GM19328 (cell line): ENCODE measurements around the gene CNOT10.
"Not testable (repeated sequence)": the region's sequence is repeated elsewhere in the genome, so short reads cannot be mapped to it uniquely, and the experiment has no call there.

Experiments used
- ATAC-seq: cut with Tn5 transposase; IDR thresholded peaks from one replicate; pipeline ENCODE4 v1.9.1; 2021; ENCODE audit warnings: mild to moderate bottlenecking, moderate library complexity; ENCODE audit not compliant: unreplicated experiment

Gene CNOT10

DNA sequence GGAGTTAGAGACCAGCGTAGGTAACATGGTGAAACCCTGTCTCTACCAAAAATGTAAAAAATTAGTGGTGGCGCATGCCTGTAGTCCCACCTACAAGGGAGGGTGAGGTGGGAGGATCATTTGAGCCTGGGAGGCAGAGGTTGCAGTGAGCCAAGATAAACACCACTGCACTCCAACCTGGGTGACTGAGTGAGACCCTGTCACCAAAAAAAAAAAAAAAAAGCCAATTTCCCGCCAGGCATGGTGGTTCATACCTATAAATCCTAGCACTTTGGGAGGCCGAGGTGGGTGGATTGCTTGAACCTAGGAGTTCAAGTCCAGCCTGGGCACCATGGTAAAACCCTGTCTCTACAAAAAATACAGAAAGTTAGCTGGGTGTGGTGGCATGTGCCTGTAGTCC is 6.9 kb downstream of the CNOT10 start:
- ATAC-seq, result no peak

DNA sequence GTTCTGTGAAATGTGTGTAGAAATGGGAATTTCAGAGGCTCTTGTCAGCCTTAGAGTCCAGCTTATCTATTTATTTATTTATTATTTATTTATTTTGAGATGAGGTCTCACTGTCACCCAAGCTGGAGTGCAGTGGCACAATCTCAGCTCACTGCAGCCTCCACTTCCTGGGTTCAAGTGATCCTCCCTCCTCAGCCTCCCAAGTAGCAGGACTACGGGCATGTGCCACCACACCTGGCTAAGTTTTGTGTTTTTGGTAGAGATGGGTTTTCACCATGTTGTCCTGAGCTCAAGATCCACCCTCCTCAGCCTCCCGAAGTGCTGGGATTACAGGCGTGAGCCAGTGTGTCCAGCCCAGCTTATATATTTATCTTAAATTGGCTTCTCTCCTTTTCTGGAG is 11.5 kb downstream of the CNOT10 start:
- no peak for ATAC-seq

DNA sequence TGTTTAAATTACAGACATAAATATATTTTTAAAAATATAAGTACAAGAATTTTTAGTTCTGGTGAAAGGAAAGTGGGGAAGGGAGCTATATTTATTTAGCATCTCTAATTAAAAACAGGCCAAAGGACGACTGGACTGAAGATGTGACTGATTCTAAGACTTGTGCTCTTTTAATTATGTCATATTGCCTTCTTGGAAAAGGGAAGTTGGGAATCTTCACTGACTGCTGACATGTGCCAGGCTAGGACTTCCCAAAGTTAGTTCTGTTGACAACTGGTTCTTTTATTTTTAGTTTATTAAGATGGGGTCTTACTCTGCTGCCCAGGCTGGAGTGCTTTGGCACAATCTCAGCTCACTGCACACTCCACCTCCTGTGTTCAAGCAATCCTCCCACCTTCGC is 13.5 kb downstream of the CNOT10 start:
- no peak for ATAC-seq

DNA sequence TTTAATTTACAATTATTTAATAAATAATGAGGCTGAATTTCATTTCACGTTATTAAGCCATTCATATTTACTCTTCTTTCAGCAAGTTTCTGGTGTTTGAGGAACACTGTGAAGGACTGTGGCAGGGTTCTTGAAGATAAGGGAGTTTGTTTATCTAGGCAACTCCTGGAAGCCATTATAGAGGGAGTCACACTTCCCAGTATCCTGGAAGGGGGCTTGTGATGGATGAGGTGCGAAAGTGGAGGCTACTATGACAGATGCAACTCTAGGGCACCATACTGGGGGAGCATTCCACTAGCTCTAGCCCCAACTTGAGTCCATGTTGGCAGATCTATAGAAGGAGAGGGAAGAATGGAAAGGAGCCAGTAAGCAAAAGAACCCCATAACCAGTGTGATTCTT is 14.4 kb downstream of the CNOT10 start:
- ATAC-seq, result no peak

DNA sequence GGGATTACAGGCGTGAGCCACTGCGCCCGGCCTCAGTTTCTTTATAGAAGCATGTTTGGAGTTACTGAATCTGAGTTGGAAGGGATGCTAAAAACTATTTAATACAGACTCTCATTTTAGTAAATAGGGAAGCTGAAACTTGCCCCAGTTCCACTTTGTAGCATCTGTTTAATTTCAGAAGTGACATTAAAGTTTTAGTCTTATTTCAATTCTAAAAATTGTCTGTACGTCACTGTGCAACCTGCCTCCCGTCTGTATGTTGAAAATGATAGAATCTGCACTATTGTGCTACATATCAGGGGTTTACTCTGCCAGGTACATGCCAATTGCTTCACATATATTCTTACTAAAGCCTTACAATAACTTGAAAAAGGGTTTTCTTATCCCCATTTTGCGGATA is 15.3 kb downstream of the CNOT10 start:
- ATAC-seq, result no peak

DNA sequence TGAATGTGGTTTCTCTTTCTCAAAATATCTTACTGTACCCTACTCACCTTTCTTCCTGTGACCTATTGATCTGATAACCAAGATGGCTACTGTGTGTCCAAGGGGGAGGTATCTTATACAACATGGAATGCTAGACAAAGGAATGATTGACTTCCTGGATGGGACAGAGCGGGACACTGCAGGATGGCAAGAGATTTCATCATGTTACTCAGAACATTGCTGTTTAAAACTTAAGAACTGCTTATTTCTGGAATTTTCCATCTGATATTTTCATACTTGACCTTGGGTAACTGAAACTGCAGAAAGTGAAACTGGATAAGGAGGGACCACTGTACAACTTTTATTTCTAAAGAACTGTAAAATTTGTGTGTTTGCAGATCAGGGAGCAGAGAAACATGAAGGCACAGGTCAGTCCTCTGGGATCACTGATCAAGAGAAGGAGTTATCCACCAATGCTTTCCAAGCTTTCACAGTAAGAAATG is 18.5 kb downstream of the CNOT10 start:
- no peak for ATAC-seq

DNA sequence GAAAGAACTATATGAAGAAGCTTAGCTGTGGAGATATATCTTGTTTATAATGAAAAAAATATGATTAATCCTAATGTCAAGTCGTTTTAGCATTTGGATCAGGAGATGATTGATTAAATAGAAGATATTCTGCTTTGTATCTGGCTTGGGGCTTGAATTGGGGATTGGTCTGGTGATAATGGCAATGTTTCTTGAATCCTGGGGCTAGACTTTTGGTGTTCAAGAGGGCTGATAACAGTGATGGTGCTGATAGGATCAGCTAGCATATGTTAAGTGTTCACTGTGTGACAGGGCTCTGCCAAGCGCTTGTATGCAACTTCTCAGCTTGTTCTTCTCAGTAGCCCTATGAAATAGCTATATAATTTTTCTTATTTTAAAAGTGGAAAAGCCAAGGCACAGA is 20.2 kb downstream of the CNOT10 start:
- no peak for ATAC-seq

DNA sequence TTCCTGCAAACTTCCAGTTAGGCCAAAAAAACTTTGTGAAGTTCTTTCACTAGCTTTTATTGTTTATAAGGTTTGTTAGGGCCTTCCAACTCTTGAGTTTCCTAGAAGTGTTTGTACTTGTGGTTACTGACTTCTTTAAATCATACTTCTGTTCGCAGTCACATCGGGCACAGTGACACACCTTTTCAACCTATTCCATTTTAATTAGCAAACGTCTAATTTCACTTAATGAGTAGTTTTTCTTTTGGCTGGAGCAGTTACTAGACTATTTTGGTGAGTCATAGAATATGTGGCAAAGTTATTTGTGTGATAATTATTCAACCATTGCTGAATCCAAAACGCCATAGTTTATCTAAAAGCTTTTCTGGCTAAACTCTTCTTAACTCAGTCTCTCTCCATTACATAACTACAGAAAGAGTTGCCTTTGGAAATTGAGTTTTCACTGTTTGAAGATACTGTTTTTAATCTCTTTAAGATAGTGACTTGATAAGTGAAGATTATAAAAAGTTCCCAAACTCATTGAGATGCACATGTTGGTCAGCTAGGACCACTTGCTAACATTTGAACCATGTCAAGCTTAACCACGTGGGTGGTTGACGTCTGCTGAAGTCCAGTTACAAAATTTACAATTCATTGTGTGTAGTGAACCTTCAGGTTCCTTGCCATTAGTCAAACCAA is 21.5 kb downstream of the CNOT10 start:
- no peak for ATAC-seq

DNA sequence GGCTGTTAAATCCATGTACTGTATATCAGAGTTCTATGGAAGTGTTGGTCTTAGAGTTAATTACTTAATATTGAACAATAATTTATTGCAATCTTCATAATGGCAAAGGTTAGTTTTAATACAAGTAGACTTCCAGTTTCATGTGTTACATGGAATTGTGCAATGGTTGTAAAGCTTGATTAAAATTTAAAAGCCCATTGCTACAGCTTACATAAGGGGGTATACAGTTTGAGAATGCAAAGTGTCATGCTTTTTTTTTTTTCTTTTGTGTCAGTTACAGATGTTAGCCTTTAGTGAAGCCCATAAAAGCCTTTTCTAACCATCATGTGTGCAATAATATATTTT is 22.0 kb downstream of the CNOT10 start:
- no peak for ATAC-seq

DNA sequence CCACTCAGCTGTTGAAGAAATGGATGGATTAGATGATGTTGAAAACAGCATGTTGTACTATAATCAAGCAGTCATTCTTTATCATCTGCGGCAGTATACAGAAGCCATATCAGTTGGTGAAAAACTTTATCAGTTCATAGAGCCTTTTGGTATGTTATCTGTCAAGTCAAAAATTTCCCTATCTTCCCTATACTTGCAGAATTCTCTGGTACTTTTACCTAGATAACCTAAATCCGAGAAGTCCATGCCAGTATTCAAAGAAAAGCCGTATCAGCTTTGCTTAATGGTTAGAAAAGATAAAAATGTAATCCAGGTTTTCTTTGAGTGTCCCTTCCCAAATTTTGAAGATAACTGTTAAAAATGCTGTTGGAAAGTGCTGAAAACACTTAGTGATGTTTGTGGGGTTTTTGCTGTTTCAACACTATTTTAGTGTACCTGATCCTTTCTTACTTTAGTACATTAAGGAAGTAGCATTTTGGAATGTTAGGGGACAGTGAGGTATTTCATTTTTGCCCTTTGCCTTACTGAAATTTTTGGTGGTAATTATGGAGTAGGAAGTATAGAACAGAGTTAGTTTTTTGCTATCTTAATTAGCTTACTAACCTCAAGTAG is 23.8 kb downstream of the CNOT10 start:
- ATAC-seq, result no peak

DNA sequence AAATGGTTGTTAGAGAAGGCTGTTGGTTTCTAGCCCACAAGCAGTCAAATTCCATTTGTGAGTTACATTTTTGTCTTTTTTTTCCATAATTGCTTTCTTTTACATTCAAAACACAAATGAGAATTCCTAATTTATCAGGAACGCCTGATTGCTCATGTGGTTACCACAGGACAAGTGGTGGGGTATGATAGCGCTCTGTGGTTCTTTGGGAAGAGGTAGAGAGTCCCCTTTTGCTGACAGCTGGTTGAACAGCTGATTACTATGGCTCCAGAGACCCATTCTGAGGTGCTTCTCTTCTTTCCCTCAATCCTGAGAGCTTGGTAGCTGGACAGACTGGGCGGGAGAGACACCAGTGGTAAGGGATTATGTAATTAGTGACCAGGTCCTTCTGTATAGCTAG is 24.4 kb downstream of the CNOT10 start:
- no peak for ATAC-seq

DNA sequence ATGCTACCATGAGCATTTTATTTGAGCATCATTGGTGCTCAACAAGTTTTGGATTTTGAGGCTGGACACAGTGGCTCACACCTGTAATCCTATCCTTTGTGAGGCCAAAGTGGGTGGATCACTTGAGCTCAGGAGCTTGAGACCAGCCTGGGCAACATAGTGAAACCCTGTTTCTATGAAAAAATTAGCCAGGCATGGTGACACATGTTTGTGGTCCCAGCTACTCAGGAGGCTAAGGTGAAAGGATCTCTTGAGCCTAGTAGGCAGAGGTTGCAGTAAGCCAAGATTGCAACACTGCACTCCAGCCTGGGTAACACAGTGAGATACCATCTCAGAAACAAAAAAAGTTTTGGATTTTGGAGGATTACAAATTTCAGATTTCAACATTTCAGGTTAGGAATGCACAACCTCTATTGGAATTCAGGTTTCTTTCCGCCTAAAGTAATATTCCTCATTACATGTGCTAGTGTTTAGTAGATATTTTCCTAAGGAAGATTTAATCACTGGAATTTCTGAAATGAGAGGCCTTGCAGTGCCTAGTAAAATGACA is 27.6 kb downstream of the CNOT10 start:
- no peak for ATAC-seq

DNA sequence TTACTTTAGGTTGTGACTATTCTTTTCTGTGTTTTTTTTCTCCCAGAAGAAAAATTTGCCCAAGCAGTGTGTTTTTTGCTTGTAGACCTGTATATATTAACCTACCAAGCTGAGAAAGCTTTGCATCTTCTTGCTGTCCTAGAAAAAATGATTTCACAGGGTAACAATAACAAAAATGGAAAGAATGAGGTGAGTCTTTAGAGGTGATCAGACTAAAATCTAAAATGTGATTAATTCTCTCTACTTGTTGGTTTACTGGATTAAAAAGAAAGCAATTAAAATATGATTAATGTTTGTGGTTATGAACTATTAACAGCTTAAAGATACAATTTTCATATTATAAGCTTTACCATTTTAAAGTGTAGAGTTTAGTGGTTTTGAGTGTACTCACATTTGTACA is 28.2 kb downstream of the CNOT10 start:
- no peak for ATAC-seq

DNA sequence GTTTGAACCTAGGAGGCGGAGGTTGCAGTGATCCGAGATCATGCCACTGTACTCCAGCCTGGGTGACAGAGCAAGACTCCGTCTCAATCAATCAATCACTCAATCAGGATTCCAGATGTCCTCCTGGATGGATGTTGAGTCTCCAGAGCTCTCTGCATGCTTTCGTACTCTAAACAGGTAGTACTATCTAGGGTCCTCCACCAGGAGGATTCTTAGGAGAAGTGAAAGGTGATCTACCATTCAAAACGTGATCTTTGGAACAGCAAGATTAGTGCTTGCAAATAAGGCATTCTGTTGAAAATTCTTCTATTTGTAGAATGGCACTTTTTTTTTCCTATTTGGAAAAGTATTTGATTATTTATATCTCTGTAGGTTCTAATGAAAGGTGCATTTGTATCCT is 34.3 kb downstream of the CNOT10 start:
- no peak for ATAC-seq

DNA sequence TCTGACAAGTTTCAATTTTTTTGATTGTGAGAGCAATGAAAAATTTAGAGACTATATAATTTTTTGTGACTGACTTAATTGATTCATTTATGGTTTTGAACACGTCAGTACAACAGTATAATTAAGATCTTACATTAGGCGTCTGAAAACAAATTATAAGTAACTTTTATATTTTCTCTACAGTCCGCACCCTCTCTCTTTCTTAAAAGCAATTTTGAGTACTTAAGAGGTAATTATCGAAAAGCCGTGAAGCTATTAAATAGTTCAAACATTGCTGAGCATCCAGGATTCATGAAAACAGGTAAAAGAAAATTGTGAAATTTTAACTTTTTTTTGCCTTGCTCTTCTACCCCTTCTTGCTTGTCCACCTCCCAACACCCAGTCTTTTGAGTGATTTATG is 34.9 kb downstream of the CNOT10 start:
- no peak for ATAC-seq

DNA sequence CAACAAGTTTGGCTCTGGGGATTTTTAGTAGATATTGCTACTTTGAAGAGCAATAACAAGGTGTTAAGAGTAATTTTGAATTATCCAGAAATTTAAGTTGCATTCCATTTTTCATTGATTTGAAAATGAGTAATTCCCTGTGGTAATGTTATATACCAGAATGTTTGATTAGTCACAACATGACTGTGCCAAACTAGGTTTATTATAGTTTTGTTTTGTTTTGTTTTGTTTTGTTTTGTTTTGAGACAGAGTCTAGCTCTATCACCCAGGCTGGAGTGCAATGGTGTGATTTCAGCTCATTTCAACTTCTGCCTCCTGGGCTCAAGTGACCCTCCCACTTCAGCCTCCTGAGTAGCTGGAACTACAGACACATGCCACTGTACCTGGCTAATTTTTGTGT is 40.7 kb downstream of the CNOT10 start:
- ATAC-seq, result no peak

DNA sequence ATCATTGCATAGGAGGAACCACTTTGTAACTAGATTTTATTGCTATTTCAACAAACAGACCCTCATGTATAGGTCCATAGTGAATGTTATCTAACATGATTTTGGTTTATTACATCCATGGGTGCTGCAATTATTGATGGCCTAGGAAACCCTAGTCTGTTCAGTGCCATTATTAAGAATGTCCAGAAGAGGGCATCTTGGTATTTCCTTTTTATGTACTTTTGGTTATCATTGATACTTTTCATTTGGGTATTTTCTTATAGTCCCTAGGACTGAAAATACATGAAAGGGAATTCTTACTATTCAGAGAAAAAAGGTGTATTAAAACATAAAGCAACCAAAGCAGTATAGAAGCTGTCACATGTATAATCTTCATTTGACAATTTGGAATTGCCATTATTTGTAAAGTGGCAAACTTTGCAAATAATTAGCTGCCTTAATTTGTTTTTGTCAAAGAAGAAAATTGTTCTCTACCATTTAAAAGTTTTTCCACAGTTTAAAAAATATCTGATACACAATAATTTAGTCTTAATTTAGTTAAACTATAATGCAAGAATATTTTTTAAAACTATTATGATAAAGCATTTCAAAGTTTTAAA is 48.7 kb downstream of the CNOT10 start:
- ATAC-seq, result no peak

DNA sequence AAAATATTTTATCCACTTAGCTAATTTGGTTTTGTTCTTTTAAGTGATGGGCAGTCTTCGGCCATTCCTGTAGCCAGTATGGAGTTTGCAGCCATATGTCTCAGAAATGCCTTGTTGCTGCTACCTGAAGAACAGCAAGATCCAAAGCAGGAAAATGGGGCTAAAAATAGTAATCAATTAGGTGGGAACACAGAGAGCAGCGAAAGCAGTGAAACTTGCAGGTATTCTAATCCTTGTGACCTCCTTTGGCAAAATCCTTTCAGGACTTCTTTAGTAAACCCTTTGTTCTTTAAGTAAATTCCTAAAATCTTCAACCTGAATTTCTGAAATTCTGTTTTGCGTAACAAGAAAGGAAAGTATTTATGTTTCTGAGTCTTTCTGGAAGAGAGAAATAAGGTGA is 49.8 kb downstream of the CNOT10 start:
- no peak for ATAC-seq

DNA sequence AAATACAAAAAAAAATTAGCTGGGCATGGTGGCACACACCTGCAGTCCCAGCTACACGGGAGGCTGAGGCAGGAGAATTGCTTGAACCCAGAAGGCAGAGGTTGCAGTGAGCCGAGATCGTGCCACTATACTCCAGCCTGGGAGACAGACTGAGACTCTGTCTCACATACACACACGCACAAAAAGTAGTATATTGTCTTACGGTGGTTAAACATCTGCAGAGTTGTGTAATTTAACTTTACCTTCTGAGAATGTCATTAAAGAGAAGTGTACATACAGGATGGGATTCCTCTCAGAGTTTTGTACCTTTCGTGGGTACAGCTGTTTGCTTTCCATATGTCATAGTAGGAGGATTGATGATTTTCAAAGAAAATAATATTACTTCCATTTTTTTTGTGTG is 58.5 kb downstream of the CNOT10 start:
- not testable (repeated sequence) for ATAC-seq

DNA sequence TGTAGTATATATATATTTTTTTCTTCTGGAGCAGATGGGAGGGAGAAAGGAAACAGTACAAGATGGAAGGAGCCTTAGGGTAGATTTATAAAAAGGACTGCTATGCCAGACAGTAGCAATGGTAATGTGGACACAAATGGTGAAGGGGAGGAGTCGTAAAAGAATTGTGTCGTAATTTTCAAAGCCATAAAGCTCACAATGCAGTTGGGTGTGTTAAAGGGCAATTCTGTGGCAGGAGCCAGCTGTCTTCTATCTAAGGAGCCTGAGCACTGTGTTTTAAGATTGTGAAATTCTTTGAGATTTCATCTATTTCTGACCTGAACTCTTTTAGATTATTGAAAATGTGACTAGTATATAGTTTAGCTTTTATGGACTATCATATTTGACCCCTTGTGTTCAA is 58.9 kb downstream of the CNOT10 start:
- ATAC-seq, result no peak

DNA sequence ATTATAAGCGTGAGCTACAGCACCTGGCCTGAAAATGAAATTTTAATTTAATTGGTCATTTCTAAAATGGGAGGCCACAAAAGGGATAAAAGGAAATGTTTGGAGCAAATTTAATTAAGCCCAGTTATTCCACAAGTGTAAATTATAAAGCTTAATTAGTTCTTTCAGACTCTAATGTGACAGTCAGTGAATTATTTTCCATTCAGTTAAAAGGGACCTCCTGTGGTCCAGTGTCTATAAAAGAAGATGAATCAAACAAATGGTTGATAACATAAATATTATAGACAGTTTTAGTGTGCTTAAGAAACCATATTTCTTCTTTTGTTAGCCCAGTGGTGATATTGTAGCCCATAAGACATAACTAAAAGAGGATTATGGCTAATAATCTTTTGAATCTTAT is 66.4 kb downstream of the CNOT10 start:
- no peak for ATAC-seq

DNA sequence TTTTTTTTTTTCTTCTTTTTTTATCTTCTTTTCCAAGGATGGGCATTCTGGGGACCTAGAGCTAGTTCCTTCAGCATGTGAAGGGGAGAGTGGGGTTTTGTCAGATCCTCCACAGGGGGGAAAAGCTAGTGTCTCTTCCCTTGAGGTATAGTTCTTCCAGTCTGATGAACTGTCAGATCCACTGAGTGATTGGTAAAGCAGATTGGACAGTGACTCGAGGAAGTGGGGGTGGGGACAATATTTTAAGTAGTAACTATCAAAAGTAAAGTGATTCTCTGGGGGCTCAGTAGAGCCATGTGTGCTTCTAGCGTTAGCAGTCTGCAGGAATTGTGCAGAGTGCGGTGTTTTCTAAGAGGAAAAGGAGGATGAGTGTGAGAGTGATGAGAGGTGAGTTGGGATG is 70.8 kb downstream of the CNOT10 start:
- no peak for ATAC-seq
